Measurements from ENCODE around the gene SYTL1. TPM values are rescaled to one million over a fixed set of nuclear protein-coding genes. Genes with fewer than 3 reads are reported as not detected.

The SYTL1 gene
- polyA plus RNA-seq, 3 donors, result 12.6 to 17.0 (median 13.3) TPM

DNA sequence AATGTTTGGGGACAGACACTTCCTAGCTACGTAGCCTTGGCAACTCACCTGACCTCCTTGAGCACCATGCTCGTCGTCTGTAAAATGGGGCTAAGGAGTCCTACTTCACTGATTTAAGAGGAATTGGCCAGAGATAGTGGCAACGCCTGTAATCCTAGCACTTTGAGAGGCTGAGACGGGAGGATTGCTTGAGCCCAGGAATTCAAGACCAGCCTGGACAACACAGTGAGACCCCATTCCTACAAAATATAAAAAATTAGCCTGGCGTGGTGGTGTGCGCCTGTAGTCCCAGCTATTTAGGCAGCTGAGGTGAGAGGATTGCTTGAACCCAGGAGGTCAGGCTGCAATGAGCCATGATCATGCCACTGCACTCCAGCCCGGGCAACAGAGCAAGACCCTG lies 4.5 kb downstream of the SYTL1 start:
- no peak for DNase-seq

DNA sequence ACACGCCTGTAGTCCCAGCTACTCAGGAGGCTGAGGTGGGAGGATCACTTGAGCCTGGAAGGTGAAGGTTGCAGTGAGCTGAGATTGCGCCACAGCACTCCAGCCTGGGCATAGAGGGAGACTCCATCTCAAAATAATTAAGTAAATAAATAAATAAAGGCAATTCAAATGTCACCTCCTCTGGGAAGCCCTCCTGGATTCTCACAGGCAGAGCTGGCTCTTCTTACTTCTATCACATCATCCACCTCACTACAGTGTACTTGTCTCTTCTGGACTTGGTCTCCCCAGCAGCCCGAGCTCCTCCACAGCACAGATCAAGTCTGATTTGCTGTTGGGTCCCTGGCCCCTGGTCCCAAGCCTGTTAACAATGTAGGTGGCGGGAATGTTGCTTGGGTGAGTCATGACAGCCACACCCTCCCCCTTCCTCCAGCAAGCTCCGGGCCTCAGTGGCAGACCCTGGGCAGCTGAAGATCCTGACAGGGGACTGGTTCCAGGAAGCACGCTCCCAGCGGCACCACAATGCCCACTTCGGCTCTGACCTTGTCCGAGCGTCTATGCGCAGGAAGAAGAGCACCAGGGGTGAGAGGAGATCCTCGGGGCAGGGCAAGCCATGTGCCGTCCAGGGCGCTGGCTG lies 5.3 kb downstream of the SYTL1 start:
- DNase-seq, result no peak

DNA sequence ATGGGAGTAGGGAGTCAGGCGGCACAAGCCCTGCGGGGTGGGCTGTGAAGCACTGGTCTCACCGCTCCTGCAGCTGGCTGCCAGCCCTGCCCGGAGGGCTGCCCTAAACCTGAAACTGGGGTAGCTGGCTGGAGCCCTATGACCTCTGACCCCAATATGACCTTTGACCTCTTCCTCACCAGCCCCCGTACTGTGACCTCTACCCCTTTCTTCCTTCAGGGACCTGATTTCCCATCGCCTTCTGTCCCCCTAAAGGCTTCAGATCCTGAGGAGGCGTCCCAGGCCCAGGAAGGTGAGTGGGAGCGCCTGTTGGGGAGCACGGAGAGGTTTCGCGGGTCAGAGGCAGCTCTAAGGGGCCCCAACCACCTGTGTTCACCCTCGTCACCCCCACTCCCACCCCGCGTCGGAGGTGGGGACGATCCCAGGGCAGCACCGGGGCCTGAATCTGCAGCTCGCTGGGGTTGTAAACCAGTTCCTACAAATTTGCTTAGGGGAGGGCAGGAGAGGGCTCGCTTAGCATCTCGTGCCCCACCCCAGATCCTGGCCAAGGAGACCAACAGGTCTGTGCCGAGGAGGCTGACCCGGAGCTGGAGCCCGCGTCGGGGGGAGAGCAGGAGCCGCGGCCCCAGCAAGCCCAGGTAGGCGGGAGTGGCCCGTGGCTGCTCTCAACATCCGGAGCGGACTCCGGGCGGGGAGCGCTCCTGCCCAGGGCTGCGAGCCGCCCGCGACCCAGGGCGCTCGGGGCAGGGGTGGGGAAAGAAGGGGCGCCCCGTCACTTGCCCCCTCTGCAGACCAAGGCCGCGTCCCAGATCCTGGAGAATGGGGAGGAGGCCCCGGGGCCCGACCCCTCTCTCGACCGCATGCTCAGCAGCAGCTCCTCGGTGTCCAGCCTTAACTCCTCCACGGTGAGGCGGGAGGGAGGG lies 7.3 kb downstream of the SYTL1 start:
- DNase-seq, result no peak

DNA sequence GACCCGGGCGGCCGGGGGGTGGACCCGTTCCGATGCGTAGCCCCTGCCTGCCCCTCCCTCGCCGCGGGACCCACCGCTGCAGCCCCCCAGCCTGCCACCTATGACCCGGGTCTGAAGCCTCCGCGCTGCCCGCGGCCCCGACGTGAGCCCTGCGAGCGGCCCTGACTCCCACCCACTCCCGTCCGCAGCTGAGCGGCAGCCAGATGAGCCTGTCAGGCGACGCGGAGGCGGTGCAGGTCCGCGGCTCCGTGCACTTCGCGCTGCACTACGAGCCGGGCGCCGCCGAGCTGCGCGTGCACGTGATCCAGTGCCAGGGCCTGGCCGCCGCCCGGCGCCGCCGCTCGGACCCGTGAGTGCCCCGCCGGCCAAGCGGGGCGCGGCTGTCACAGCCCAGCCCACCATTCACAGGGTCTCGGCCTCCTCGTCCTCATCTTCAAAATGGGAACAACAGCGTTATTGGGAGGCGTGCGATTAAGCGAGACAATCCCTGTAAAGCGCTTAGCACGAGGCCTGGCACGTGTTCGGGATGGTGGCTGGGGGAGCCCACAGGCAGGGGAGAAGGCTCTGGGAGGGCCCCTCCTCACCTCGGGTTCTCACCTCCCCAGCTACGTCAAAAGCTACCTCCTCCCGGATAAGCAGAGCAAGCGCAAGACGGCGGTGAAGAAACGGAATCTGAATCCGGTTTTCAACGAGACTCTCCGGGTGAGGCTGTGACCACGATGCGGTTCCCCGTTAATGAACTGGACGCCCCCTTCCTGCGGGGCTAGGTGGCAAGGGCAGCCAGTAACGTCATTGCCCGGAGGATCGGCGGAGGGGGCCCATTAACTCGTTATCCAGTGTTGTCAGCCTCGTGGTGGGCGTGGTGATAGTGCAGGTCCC lies 8.2 kb downstream of the SYTL1 start:
- DNase-seq, result no peak

DNA sequence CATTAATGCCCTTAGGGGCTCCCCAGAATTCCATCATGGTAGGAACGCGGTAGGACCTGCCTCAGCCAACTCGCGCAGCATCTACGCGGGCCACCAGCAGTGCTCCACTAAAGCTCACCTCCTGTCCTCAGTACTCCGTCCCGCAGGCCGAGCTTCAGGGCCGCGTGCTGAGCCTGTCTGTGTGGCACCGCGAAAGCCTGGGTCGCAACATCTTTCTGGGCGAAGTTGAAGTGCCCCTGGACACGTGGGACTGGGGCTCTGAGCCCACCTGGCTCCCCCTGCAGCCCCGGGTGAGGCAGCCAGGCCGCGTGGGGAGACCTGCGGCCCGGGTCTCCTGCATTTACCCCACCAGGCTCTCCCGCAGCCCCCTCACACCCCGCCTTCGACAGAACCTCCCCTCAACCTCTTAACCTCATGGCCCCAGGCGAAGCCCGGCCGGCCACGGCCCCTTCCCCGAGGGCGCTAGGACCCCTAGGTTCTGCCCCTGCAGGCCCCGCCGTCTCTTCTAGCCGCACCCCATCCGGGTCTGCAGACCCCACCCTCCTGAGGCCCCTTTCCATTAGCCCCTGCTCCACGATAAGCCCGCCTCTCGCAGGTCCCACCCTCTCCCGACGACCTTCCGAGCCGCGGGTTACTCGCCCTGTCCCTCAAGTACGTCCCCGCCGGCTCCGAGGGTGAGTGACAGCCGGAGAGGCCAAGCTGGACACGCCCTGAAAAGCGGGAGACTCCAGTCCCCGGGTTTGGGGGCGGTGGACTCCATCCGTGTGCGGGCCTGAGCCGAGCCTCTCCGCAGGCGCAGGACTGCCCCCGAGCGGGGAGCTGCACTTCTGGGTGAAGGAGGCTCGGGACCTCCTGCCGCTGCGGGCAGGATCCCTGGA lies 9.1 kb downstream of the SYTL1 start:
- DNase-seq, result no peak

DNA sequence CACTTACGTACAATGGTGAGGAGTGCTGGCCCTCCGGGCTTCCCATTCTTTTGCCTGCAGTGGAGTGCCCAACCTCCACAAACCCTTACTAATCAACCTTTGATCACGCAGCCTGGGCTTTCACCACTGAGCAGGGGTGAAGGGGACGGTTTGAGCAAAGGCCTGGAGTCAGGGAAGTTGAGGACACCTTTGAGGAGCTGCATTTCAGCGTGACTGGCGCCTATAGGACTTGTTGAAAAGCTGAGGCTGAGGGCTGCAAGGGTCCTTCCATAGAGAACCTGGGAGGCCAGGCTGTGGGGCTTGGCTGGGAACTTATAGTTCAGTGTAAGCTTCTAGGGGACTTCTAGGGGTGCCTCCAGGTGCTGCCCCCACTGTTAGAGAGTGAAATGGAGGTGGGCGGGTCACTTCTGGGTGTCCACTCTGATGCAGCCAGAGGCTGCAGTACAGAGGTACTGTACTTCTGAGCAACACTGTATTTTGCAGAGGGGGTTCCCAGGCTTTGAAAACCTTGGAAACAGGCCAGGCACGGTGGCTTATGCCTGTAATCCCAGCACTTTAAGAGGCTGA lies 9.8 kb downstream of the SYTL1 start:
- no peak for DNase-seq

DNA sequence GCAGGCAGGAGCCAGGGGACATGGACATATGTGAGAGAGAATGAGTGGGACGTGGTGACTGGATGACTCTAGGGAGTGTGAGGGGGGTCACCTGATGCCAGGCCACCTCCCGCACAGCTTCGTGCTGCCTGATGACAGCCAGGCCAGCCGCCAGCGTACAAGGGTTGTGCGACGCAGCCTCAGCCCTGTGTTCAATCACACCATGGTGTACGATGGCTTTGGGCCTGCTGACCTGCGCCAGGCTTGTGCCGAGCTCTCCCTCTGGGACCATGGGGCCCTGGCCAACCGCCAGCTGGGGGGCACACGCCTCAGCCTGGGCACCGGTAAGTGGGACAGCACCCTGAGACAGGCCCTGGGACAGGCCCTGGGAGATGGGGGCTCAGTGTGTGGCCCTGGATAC lies 11.3 kb downstream of the SYTL1 start:
- DNase-seq, result no peak

DNA sequence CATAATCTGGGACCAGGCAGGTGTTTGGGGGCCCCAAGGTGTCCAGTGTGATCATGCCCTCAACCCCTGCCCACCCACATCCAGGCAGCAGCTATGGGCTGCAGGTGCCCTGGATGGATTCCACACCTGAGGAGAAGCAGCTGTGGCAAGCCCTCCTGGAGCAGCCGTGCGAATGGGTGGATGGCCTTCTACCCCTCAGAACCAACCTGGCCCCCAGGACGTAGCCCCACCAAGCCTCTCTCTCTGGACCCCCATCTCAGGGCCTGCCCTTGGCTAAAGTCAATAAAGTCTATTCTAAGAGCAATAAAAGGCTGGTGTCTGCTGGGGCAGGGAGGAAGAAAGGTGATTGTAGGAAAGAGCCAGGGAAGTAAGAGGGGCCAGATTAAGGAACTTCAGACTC lies 11.8 kb downstream of the SYTL1 start:
- DNase-seq, result no peak

DNA sequence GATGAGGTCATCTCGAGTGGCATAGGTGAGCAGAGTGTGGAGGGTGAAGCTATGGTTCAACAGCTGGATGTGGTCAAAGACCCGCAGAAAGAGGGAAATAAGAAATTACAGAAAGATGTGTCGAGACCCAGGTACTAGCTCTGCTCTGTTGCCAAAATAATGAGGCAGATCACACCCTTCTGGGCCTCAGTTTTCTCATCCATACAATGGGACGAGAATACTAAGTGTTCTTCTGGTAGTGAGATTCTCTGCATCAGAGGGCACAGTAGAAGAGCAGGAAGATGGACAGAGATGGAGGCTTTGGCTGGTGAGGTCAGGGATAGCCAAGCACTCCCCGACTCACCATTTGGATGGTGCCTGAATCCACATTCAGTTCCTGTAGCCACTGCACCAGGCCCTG lies 13.9 kb downstream of the SYTL1 start:
- no peak for DNase-seq

DNA sequence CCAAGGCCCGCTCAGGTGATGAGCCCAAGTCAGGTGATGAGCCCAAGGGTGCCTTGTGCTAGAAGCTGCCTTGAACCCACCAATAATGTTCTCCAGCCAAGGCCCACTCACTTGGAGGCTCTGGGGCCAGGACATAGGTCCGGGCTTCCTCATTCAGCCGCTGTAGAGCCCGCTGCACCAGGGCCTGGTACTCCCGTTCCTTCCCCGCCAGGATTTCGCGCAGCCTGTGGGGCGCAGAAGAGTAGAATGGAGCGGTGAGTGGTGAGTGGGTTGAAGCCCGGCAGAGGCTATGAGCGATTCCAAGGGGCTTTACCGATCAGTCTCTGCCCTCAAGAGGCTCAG lies 14.4 kb downstream of the SYTL1 start:
- no peak for DNase-seq

DNA sequence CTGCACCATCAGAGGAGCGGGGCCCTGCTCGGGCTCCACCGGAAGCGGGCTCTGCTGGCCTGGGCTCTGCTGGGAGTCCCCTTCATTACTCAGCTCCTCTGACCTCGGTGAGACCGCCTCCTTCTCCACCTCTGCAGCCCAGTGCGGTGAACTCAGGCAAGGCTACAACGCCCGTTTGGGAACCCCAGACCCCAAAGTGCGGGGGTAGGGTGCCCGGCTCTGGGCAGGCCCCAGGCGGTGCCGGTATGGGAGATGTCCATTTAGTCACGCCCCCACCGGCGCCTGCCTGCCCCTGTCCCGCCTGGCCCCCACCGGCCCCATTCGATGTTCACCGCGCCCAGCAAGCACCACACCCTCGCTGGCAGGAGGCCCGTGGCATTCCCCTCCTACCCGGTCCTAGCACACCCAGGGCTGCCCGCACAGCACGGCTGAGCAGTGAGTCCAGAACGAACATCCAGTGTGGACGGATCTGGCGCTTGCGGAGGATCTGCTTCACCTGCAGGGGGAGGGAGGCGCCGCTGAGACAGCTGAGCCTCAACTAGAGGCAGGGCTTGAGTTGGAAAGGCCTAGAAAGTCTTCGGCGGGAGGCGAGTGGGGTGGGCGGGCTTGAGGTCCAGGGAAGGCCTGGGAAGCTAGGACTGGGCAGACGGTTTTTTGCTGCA lies 14.9 kb downstream of the SYTL1 start:
- no peak for DNase-seq

DNA sequence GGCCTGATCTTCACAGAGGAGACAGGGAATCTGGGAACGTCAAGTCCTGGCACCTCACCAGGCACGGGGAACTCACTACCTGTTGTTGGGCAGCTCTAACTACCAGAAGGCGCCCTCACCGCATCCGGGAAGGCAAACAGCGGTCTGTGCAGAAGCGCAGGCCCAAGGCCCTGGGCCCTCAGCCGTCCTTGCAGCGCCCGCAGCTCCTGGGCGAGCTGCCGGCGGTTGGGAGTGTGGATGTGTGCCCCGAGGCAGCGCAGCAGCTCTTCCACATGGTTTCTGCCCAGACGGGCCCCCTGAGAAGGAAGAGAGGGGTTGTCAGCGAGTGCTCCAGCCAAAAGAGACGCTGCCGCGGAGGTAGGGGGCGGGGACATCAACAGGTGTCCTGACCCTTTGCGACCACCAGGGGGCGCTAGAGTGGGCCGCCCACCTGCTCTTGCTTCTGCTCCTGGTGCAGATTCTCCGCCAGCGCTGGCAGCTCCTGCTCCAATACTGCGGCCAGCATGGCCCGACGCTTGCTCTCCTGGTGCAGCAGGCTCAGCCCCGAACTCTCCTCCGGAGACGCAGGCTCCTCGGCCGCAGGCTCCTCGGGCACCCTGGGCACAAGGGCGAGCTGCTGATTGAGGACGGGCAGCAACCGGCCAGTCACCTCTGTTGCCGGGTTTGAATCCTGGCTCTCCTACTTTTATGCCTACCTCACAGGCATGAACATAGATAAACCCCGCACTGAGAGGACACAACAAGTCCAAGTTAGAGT lies 15.6 kb downstream of the SYTL1 start:
- no peak for DNase-seq

DNA sequence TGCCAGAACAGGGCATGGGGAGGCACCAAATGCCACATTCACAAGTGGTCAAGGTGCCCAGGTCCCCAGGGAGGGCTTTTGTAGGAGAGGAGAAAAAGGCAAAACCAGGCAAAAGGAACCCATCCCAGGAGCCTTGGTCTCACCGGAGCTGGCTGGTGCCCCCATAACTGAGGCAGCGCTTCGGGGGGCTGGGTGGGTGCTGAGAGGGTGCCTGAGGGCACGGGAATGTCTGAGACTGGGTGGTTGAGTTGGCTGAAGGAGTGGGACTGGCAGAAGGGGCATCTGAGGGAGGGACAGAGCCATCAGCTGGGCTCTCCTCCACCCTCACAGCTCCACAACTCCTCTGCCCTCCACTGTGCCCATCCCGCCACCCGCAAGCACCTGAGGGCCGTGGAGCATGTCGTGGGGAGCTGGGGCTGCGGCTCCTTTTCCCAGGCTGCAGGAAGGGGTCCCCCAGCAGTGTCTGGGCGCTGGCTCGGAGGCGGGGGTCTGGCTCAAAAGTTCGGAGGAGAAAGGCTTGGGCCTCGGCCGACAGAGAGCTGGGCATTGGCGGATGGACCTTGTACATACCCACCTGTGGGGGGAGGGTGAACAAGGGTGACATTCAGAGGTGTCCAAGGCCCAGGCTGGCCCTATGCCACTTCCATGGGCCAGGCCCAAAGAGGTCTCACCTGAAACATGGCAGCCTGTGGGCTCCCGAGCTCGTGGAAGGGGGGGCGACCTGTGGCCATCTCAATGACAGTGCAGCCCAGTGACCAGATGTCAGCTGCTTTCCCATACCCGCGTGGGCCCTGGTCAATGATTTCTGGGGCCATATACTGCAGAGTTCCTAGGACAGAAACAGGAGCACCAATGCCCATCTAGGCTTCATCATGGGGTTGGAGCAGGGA lies 16.5 kb downstream of the SYTL1 start:
- no peak for DNase-seq

DNA sequence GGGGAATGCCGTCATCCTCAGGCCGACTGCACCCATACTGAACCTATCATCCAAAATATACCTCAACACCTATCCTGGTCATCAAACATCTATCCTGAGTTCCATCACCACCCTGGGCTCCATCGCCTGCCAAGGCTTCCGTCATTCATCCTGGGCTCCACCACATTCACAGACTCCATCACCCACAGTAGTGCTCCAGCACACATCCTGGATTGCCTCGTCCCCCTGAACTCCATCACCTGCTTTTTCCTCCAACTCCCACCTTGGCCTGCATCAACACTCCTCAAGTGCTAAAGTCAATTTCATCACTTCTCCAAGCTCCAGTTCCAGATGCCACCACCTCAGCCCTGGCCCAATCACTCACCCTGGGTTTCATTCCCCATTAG lies 17.1 kb downstream of the SYTL1 start:
- DNase-seq, result no peak

DNA sequence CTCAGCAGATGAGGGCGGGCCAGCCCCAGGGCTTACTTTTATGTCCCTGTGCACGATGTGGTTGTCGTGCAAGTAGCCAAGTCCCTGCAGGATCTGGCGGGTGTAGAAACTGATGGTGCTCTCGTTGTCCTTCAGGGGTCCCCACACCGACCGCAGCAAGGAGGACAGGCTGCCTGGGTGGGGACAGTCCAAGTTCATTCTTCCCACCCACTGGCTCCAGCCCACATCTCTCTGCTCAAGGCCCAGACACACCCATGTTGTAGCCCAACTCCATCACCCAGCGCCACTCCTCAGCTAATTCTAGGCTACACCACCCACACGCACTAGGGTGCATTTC lies 18.0 kb downstream of the SYTL1 start:
- no peak for DNase-seq

DNA sequence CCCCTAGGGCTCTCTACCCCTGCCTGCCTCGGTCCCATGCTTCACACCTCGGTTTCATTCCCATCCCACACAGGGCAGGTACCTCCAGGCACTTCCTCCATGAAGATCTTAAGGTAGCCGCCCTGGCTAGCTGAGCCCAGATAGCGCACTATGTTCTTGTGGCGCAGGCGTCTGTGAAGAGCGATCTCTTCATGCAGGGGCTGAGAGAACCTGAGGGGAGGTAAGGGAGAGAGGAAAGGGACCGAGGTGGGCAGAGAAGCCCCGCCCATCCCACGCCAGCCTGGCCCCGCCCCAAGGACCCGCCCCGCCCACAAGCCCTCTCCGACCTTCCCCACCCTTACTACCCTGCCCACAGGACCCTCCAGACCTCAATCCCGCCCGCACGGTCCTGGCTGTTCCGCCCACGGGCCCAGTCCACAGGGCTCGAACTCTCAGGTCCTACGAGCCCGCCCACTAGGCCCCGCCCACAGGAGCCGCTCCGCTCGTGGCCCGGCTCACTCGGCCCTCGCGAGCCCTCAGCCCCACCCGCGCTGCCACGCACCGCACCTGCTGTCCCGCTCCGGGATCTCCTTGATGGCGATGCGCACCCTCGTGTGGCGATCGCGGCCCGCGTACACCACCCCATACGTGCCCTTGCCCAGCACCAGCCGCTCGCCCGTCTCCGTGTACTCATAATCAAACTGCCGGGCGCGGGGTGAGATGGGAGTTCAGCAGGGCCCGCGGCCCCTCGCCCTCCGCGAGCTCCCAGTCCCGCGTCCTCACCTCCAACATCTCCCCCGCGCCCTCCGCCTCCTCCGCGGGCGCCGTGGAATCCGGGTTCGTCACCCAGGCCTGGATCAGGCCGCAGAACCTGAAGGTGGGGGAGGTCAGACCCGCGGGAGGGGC lies 18.6 kb downstream of the SYTL1 start:
- no peak for DNase-seq

DNA sequence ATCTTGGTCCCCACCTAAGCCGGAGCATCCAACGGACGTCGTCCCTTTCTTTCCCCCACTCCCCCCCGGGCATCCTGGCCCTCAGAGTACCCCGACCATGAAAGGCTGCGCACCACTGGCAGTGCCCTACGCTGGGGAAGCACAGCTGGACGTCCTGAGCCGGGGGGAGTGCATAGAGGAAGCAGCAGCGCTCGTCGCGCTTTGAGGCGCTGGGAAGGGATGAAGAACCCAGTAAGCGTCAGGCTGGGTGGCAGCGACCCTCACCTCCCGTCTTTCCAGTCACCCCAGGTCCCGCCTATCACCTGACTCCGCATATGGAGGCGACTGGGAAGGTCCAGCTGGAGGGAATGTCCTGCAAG lies 19.2 kb downstream of the SYTL1 start:
- DNase-seq, result no peak

DNA sequence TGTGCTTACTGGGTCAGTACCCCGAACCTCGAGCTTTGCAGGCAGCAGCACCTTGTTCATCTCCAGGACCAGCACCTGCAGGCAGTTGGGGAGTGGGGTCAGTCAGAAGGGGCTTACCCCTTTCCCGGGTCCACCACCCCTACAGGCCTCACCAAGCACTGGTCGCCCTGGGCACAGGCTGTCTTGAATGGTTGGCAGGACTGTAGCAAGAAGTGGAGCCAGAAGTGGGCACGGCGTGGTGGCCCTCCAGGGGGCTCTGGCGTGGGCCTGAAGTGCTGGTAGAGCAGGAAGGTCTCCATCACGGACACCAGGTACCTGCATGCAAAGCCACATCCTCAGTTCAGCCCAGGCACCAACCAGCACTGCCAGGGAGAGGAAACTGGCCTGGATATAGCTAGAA lies 19.7 kb downstream of the SYTL1 start:
- DNase-seq, result no peak
